GM21447 (cell line): ENCODE results near the gene MRPL3.
"Not testable (repeated sequence)": the region's sequence is repeated elsewhere in the genome, so short reads cannot be mapped to it uniquely, and the experiment has no call there.

Experiments used
- ATAC-seq: cut with Tn5 transposase; IDR thresholded peaks from one replicate; pipeline ENCODE4 v1.9.1; 2021; ENCODE audit not compliant: unreplicated experiment

Gene MRPL3

DNA sequence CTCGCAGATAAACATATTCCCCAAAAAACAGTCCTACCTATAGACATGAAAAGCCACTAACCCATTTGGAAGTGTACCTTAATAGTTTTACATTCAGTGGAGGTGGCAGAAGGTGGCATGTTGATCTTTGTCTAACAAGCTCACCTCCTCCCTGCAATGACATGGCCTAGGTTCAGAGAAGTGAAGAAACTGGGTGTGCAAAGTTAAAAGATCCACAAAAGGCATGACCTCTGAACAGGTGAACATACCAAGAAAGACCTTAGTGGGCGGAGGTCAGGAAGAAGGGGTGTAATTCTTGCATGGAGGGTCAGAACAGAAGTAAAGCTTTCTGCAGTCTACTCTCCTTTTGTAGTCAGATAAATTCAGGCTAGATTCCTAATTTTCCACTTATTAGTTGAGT is 822 bp downstream of the MRPL3 start:
- ATAC-seq: peak; percentile 3

- no peak for ATAC-seq
These were observed 8.1 kb downstream of the MRPL3 start for GRCh38 chr3:131494706-131495105.

- no peak for ATAC-seq
These were observed 11.0 kb downstream of the MRPL3 start for GRCh38 chr3:131491775-131492174.

DNA sequence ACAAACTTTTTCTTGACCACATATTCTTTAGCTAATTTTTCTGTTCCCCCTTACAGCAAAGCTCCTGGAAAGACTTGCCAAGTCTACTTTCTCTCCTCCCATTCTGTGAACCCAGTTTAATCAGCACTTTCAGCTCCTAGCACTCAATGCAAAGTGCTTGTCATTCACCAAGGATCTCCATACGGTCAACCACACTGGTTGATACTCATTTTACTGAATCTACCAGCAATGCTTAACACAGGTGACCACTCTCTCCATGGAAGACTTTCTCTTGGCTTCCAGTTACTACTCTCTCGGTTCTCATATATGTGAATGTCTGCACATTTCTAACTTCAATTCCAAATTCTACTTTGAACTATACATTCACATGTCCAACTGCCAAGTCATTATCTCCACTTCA is 11.7 kb downstream of the MRPL3 start:
- no peak for ATAC-seq

- not testable (repeated sequence) for ATAC-seq
These were observed 16.2 kb downstream of the MRPL3 start for GRCh38 chr3:131486545-131486944.

DNA sequence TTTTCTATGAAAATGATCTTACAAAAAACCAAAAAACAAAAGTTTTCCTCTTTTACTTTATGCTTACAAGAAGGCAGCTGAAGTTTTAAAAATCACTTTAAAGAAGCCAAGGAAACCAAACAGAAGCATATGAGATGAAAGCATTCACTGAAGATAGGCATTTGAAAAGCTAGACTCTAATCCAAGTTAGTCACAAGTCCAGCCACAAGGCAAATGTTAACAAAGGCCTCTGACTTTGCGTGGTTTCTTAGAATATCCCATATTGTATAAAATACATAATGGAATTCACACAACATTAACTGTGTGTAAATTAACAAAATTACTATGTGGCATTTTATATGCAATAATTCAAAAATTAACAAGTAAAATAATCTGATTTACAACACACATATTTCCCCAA is 17.7 kb downstream of the MRPL3 start:
- no peak for ATAC-seq

DNA sequence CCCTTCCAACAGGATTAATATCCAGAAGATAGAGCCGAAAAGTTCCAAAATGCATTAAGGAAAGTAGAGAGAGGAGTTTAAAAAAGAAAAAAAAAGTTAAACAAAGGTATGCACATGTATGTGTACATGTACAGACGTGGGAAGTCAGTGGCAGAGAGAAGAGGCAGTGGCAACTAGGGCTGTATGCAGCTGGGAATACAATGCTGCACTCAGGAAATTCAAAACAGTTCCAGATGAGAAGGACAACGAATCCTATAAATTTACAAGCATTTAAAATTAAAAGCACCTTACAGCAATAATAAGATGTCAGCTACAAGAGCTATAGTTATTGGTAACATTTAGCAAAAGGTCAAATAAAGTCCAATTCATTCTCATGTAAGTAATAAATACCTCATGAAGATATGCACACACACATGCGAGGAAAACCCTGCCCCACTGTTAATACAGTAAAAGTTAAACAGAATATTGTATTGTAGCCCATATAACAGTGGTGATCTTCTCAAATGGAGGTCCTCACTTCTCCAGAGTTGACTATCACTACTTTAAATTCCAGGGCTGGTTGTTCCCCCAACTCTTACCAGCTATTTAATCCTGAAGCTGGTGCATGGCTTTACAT is 18.2 kb downstream of the MRPL3 start:
- no peak for ATAC-seq

GRCh38 chr3:131480116-131480515 is 22.7 kb downstream of the MRPL3 start:
- no peak for ATAC-seq

- ATAC-seq: no peak
These were observed 25.0 kb downstream of the MRPL3 start for GRCh38 chr3:131477813-131478212.

GRCh38 chr3:131474115-131474514 is 28.7 kb downstream of the MRPL3 start:
- ATAC-seq: no peak

DNA sequence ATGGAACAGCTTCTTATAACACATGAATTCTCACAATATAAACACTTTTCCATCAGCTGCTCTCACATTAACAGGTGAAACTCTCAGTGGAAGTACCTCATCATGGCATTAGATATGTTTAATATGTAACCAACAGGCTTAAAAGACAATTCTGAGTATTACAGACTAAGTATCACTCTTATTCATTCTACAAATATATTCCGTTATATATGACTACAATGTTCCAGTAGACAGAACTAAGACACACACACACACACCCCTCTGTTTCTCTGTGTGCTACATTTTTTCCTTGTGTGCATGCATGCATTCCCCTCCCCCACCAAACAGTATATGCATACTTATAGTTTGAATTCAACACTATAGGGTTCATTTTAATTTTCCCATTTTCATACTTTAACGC is 32.4 kb downstream of the MRPL3 start:
- no peak for ATAC-seq

GRCh38 chr3:131458653-131459052 is 44.1 kb downstream of the MRPL3 start:
- ATAC-seq: no peak

- ATAC-seq: no peak
These were observed 45.6 kb downstream of the MRPL3 start for GRCh38 chr3:131457220-131457619.

DNA sequence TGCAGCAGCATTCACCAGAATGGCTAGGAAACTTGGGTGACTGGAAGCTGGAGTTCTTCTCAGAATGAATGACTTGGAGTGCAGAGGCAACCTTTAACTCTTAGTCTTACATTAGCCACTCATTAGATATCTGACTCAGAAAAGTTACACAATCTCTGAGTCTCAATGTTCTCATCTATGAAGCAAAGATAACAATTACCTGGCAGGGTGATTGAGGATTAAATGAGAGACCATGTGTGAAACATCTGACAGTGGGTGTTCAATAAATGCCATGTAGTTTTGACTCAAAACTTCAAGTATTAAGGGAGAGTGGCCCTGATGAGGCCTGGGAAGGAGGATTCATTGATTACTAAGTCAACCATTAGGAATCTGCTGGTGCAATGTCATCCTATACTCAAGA is 48.3 kb downstream of the MRPL3 start:
- no peak for ATAC-seq

GRCh38 chr3:131453533-131453932 is 49.2 kb downstream of the MRPL3 start:
- ATAC-seq: no peak

GRCh38 chr3:131447349-131447748 is 55.4 kb downstream of the MRPL3 start:
- ATAC-seq: no peak

GRCh38 chr3:131444180-131444579 is 58.6 kb downstream of the MRPL3 start:
- no peak for ATAC-seq

- ATAC-seq: no peak
These were observed 63.7 kb downstream of the MRPL3 start for GRCh38 chr3:131439084-131439483.

DNA sequence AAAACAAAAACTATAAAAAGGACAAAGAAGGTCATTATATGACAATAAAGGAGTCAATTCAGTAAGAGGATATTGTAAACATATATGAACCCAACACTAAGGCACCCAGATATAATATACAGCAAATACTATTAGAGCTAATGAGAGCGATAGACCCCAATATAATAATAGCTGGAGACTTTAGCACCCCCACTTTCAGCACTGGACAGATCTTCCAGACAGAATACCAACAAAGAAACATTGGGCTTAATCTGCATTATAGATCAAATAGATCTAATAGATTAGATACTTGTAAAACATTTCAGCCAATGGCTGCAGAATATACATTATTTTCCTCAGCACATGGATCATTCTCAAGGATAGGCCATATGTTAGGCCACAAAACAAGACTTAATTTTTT is 67.8 kb downstream of the MRPL3 start:
- no peak for ATAC-seq

DNA sequence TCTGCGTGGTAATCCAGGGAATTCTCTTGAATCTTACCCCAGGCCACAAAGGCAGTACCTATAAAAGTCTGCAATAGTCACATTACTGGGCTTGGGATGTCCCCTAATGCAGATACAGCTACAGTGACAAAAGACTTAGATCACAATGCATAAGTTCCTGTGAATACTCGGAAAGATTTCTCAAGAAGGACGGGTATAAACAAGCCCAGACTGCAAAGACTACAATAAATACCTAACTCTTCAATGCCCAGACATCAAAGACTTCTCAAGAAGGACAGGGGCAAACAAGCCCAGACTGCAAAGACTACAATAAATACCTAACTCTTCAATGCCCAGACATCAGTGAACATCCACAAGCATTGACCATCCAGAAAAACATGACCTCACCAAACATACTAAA is 70.3 kb downstream of the MRPL3 start:
- ATAC-seq: no peak

GRCh38 chr3:131431754-131432153 is 71.0 kb downstream of the MRPL3 start:
- no peak for ATAC-seq

DNA sequence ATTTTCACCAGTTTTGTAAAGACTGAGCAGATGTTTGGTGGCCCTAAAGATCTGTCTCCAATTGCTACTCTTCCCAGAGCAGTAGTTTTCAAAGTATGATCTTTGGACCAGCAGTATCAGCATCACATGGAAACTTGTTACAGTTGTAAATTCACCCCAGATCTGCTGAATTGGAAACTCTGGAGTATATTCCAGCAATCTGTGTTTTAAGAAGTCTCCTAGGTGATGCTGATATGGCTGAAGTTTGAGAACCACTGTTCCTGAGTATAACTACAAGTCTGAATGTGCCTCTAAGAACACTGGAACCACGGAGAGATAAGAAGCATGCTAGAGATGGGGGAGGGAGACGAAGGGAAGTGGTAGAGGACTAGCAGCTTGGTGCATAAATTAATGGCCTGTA is 75.5 kb downstream of the MRPL3 start:
- no peak for ATAC-seq

DNA sequence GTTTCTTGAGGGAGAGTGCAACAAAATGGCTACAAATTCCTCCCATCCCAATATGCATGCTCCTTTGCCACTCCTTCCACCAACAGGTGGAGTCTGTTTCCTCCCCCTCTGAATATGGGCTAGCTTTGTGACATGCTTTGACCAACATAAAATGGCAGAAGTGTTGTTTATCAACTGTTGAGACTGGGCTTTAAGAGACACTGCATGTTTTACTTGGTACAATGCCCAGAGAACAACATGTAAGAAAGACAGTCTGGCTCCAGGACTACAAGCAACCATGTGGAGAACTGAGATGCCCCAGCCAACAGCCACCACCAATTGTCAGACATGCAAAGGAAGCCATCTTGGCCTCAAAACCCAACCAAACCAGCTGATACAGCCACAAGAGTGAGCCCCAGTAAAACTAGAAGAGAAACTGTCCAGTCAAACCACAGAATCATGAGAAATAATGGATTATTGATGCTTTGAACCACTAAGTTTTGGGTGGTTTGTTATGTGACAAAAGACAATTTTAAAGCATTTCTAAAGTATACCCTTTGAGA is 80.7 kb downstream of the MRPL3 start:
- no peak for ATAC-seq
